ENCODE results near the gene DCK.

DNA sequence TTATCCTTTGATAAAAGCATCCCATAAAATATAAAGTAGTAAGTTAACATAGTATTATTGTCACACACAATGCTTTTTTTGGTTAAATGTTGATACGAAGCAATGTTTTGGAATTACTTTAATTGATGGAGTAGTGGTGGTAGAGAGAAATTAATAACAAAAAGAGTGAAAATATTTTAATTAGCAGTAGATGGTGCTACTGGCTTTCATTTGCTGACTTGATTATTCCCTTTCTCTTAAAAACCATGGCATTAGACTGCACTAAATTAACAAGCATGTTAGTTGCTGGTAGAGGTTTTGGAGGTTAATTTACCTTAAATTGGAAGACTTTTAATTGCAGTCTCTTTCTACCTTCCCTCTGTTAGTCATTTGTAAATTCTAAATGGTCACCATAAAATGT, 8.9 kb upstream of the DCK start:
- TF ChIP-seq, protein P1, sequence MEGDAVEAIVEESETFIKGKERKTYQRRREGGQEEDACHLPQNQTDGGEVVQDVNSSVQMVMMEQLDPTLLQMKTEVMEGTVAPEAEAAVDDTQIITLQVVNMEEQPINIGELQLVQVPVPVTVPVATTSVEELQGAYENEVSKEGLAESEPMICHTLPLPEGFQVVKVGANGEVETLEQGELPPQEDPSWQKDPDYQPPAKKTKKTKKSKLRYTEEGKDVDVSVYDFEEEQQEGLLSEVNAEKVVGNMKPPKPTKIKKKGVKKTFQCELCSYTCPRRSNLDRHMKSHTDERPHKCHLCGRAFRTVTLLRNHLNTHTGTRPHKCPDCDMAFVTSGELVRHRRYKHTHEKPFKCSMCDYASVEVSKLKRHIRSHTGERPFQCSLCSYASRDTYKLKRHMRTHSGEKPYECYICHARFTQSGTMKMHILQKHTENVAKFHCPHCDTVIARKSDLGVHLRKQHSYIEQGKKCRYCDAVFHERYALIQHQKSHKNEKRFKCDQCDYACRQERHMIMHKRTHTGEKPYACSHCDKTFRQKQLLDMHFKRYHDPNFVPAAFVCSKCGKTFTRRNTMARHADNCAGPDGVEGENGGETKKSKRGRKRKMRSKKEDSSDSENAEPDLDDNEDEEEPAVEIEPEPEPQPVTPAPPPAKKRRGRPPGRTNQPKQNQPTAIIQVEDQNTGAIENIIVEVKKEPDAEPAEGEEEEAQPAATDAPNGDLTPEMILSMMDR (IDR thresholded peaks at IDR 0.05; ENCODE audit: poor library complexity), result no peak
- TF ChIP-seq EZH2 (IDR thresholded peaks at IDR 0.05; ENCODE audit: borderline replicate concordance) (no peak), EZH2phosphoT487 (IDR thresholded peaks at IDR 0.05; ENCODE audit: low read depth, severe bottlenecking, unreplicated experiment) (no peak)
